Vagina (tissue), 2 donors: ENCODE measurements around the gene GBF1.

Experiments
- POLR2A ChIP-seq, 2 donors: fragments of 450-650 bp; IDR thresholded peaks; one replicate each; pipeline ENCODE4 v1.6.1; 2017; ENCODE audit warnings: antibody characterized with exemption in 2 of 2, mild to moderate bottlenecking in 2 of 2, moderate library complexity in 2 of 2
- TF ChIP-seq, protein P1 (sequence below), 3 experiments: fragments of 450-650 bp in 2 of 3; fragments of 200-600 bp in 1 of 3; sonication (generic) in 1 of 3; IDR thresholded peaks; one replicate each; pipeline ENCODE4 v1.5.1; 2017 to 2019; ENCODE audit warnings: antibody characterized with exemption in 3 of 3, mild to moderate bottlenecking in 2 of 3, moderate library complexity in 2 of 3

DNA sequence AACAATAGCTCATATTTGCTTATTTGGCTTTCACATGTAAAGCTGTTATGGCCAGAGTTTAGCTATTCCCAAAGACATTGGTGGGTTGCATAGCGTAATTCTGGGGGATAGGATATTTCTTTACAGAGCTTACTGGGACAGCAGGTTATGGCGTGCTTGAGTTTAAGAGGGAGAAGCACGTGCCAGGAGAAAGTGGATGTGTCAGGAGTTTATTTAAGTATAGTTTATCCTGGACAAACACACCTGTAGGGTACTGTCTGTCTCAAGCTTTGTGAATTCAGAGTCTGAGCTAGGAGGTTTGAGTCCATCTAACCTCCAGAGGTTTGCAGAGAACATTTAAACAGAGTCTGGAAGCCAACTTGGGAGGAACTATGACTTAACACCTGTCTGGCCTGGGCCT lies 21.3 kb downstream of the GBF1 start:
- TF ChIP-seq, protein P1, sequence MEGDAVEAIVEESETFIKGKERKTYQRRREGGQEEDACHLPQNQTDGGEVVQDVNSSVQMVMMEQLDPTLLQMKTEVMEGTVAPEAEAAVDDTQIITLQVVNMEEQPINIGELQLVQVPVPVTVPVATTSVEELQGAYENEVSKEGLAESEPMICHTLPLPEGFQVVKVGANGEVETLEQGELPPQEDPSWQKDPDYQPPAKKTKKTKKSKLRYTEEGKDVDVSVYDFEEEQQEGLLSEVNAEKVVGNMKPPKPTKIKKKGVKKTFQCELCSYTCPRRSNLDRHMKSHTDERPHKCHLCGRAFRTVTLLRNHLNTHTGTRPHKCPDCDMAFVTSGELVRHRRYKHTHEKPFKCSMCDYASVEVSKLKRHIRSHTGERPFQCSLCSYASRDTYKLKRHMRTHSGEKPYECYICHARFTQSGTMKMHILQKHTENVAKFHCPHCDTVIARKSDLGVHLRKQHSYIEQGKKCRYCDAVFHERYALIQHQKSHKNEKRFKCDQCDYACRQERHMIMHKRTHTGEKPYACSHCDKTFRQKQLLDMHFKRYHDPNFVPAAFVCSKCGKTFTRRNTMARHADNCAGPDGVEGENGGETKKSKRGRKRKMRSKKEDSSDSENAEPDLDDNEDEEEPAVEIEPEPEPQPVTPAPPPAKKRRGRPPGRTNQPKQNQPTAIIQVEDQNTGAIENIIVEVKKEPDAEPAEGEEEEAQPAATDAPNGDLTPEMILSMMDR (IDR thresholded peaks at IDR 0.05): no peak
- TF ChIP-seq POLR2A (IDR thresholded peaks at IDR 0.05): no peak
